Measurements from ENCODE around the gene HERC2. TPM values are rescaled to one million over a fixed set of nuclear protein-coding genes. Genes with fewer than 3 reads are reported as not detected.

The HERC2 gene
- total and polyA plus RNA-seq, 2 of the 4 experiments (the other 2 are of a cell fraction) = 20.8 to 28.9 TPM

DNA sequence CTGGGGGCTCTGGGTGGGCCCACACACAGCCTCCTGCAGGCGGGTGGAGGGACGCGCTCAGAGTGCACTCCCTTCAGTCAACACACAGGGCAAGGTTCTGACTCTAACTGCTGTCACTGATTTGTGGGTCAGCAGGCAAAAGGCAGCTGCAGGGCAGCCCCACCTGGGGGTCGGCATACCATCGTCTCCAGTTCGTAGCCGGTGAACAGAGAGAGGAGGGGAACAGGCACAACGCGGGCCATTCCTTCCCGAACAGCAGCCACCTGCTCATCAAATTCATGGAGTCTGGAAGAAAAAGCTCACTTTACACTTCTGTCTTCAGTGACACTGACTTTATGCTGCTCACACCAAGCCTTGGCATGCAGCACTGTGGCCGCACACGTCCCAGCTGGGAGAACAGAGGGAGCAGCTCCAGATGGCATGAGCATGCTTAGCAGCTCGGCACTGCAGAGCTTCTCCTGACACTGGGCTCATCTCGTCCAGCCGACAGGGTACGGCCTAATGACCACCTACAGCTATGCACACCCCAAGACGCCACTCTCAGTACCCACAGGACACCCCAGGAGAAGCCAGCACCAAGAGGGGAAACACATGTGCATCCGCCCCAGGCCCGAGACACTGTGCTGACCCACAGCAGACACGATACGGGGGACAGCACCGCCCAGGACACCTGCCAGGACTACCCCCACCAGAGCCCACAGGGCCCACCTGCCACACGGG is 208.4 kb downstream of the HERC2 start:
- BruUV-seq (replicated peaks) = no TSS peak
- dilution Hi-C loops (cut with HindIII; ENCODE audit: low sequenced_read_pairs, unreplicated experiment) = no loop called here
- no peak overlapping the region for H4K8ac ChIP-seq (ENCODE audit: low read depth in 2 of 2, low read length in 2 of 2)
- H3K23ac ChIP-seq (ENCODE audit: low read depth, low read length) = no peak overlapping the region
- TF ChIP-seq NFE2L2 (IDR thresholded peaks at IDR 0.05; ENCODE audit: low read depth, low read length) = no peak
- no peak for TF ChIP-seq RFX5 (IDR thresholded peaks at IDR 0.05; ENCODE audit: low read depth, low read length)
- no peak for TF ChIP-seq USF2 (IDR thresholded peaks at IDR 0.05; ENCODE audit: low read depth, low read length)
- no peak for TF ChIP-seq MAZ (IDR thresholded peaks at IDR 0.05; ENCODE audit: borderline replicate concordance, low read depth, low read length)
- no peak for TF ChIP-seq CEBPB (IDR thresholded peaks at IDR 0.05; ENCODE audit: low read depth, low read length)
- TF ChIP-seq CHD1 (IDR thresholded peaks at IDR 0.05; ENCODE audit: low read depth, low read length) = no peak
- no peak for TF ChIP-seq BHLHE40 (IDR thresholded peaks at IDR 0.05; ENCODE audit: low read depth, low read length)
- no peak for TF ChIP-seq FOS (IDR thresholded peaks at IDR 0.05; ENCODE audit: low read depth, low read length)
- TF ChIP-seq, protein P1, sequence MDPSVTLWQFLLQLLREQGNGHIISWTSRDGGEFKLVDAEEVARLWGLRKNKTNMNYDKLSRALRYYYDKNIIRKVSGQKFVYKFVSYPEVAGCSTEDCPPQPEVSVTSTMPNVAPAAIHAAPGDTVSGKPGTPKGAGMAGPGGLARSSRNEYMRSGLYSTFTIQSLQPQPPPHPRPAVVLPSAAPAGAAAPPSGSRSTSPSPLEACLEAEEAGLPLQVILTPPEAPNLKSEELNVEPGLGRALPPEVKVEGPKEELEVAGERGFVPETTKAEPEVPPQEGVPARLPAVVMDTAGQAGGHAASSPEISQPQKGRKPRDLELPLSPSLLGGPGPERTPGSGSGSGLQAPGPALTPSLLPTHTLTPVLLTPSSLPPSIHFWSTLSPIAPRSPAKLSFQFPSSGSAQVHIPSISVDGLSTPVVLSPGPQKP (IDR thresholded peaks at IDR 0.05; ENCODE audit: borderline replicate concordance, low read depth, low read length) = no peak
- no peak for TF ChIP-seq RCOR1 (IDR thresholded peaks at IDR 0.05; ENCODE audit: insufficient replicate concordance, low read length)
- TF ChIP-seq POLR2A (IDR thresholded peaks at IDR 0.05; ENCODE audit: low read depth, low read length) = no peak
- TF ChIP-seq MAFK (IDR thresholded peaks at IDR 0.05; ENCODE audit: low read depth, low read length) = no peak
- no peak for TF ChIP-seq SMC3 (IDR thresholded peaks at IDR 0.05; ENCODE audit: low read depth, low read length)
- TF ChIP-seq, protein P2, sequence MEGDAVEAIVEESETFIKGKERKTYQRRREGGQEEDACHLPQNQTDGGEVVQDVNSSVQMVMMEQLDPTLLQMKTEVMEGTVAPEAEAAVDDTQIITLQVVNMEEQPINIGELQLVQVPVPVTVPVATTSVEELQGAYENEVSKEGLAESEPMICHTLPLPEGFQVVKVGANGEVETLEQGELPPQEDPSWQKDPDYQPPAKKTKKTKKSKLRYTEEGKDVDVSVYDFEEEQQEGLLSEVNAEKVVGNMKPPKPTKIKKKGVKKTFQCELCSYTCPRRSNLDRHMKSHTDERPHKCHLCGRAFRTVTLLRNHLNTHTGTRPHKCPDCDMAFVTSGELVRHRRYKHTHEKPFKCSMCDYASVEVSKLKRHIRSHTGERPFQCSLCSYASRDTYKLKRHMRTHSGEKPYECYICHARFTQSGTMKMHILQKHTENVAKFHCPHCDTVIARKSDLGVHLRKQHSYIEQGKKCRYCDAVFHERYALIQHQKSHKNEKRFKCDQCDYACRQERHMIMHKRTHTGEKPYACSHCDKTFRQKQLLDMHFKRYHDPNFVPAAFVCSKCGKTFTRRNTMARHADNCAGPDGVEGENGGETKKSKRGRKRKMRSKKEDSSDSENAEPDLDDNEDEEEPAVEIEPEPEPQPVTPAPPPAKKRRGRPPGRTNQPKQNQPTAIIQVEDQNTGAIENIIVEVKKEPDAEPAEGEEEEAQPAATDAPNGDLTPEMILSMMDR (conservative IDR thresholded peaks at IDR 0.05; ENCODE audit: low read depth, low read length) = no peak
- TF ChIP-seq MXI1 (IDR thresholded peaks at IDR 0.05; ENCODE audit: borderline replicate concordance, low read depth, low read length) = no peak
- TF ChIP-seq RAD21 (IDR thresholded peaks at IDR 0.05; ENCODE audit: low read length) = no peak
- 0 out of 4 replicates have a peak, but pooled peaks cover 0 to 3% of the 10 kb centered on the region in 2 experiments for H3K79me1 ChIP-seq (ENCODE audit: low read depth in 1 of 2, low read length in 2 of 2)
- H2BK20ac ChIP-seq (ENCODE audit: low read depth, low read length) = no peak overlapping the region
- peaks cover 41% of the 10 kb centered on the region for H3K36me3 ChIP-seq (ENCODE audit: control insufficient read depth, insufficient read depth, low read length)
- H2BK5ac ChIP-seq (ENCODE audit: low read depth, low read length, poor library complexity, severe bottlenecking) = no peak overlapping the region
- no peak overlapping the region for H3K4me3 ChIP-seq (ENCODE audit: insufficient read depth, low read depth, low read length)
- H3K4me1 ChIP-seq (ENCODE audit: control insufficient read depth, insufficient read depth, low read length) = no peaks in the 10 kb centered on the region
- no peaks in the 10 kb centered on the region for H3K9me3 ChIP-seq (ENCODE audit: control insufficient read depth, insufficient read depth, low read length)
- no peak overlapping the region for H3K4ac ChIP-seq (ENCODE audit: low read depth, low read length)
- no peaks in the 10 kb centered on the region for H3K9me1 ChIP-seq (ENCODE audit: insufficient read depth, low read length)
- intact Hi-C loops (cut with micrococcal nuclease) = no loop called here
- no peaks in the 10 kb centered on the region for H4K20me1 ChIP-seq (ENCODE audit: insufficient read depth, low read length)
- H2AK5ac ChIP-seq (ENCODE audit: low read depth, low read length) = no peak overlapping the region
- H3K14ac ChIP-seq (replicated peaks; ENCODE audit: low read depth, low read length) = no peak overlapping the region
- H3K9ac ChIP-seq (ENCODE audit: low read depth, low read length) = no peak overlapping the region
- H2AK9ac ChIP-seq (replicated peaks; ENCODE audit: low read depth, low read length, poor library complexity) = no peak overlapping the region
- no peak overlapping the region for H4K5ac ChIP-seq (ENCODE audit: low read depth, low read length)
- ATAC-seq (ENCODE audit: low read depth) (no peak), DNase-seq (no peak)
- no peak overlapping the region for H3K18ac ChIP-seq (ENCODE audit: low read depth, low read length)
- ChIA-PET CTCF (no interaction called here), POLR2A (ENCODE audit: unreplicated experiment) (no interaction called here)
- H3K56ac ChIP-seq (ENCODE audit: extremely low read depth, insufficient read depth, low read length) = no peak overlapping the region
- H2BK15ac ChIP-seq (ENCODE audit: low read depth, low read length) = no peak overlapping the region
- H3K27ac ChIP-seq (ENCODE audit: insufficient read depth, low read length) = no peak overlapping the region
- in situ Hi-C loops (cut with MboI; ENCODE audit: low sequenced_read_pairs) = loop anchor here (25.0 kb wide), 1 partner anchor 1226 kb away; no protein-coding TSS in a partner anchor
- H4K91ac ChIP-seq (ENCODE audit: insufficient read depth, low read depth, low read length) = no peak overlapping the region
- H2AFZ ChIP-seq (replicated peaks; ENCODE audit: low read length, poor library complexity) = no peak overlapping the region
- H3K27me3 ChIP-seq (ENCODE audit: control insufficient read depth, insufficient read depth, low read length) = no peaks in the 10 kb centered on the region
- H2BK120ac ChIP-seq (ENCODE audit: low read depth, low read length) = no peak overlapping the region
- 73% methylated on average over 8 of the region's 23 CpGs; no CpG with 5 or more reads in 1 of the 2 experiments for WGBS, 2 experiments (ENCODE audit: extremely low coverage in 2 of 2, insufficient read length in 1 of 2)
- no peak overlapping the region for H3K4me2 ChIP-seq (ENCODE audit: low read depth, low read length)
